NCI-H187 (cell line): ENCODE results near the gene TVP23B.
"Not testable (repeated sequence)": the region's sequence is repeated elsewhere in the genome, so short reads cannot be mapped to it uniquely, and the experiment has no call there.

Source experiments
- DNase-seq, 2 experiments: peaks; one replicate each; lab custom pipeline; 2025; lab: John Stamatoyannopoulos, UW

The TVP23B gene

DNA sequence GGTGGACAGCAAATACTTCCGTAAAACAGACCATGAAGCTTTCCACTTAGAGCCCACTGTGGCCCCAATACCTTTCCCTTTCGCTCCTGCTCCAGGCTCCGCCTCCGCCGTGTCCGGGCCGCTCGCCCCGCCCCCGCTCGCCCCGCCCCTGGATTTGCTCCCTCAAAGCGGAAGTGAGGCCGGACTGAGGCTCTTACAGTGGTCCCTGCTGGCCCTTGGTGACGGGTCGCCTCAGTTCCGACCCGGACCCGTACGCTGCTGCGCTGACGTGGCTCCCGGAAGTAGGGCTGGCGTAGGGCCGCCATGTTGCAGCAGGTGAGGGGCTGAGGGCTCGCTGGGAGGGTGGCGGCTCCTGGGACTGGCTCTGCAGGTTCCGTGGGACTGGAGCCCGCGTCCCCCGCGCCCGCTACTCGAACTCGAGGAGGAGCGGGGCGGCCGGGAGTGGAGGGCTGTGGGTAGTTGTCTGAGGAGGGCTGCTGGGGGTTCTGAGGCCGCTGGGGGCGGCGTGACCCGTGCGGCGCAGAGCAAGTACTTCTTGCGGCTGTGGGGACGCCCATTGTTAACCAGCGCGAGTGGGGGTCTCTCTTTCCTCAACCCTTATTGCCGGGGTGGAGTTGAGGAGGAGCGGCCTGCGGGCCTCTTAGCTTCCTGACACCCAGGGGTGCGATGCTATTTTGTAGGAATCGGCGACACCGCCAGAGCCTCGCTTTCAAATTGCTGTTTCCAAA is at the start of gene TVP23B:
TVP23B (plus strand) TSS at position 193 of the 728 bp plus-strand sequence; CDS start at position 304, 111 bp downstream.
- peak; percentile 54 to 81 for DNase-seq

DNA sequence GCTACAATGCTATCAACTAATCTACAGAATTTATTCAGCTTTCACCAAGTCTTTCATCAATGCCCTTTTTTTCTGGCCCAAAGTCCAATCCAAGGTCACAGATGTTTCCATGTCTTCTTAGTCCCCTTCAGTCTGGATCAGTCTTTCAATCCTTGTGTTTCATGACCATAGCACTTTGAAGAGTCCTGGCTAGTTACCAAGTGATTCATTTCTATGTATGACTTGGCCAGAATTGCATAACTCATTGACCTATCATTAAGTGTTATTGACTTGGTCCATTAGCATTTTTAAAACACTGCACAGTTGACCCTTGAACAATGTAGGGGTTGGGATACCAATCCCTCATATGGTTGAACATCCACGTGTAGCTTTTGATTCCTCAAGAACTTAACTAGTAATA is 48.5 kb upstream of the TVP23B start:
- DNase-seq = not testable (repeated sequence)

DNA sequence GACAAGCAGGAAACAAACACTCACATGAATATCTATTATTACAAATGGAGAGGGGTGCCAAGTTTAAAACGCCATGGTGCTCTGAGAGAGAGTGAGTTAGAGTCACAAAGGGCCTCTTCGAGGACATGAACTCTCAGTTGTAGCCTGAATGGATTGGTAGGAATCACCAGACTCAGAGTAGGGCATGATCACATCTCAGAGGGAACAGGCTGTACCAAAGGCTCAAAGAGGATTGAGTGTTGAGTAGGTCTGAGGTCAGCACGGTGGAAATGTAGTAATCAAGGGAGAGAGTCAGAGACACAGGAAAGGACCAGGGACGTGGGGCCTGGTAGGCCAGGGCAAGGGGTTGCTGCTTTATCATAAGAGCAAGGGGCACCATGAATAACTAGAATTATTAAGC is 47.6 kb upstream of the TVP23B start:
- DNase-seq = not testable (repeated sequence)

DNA sequence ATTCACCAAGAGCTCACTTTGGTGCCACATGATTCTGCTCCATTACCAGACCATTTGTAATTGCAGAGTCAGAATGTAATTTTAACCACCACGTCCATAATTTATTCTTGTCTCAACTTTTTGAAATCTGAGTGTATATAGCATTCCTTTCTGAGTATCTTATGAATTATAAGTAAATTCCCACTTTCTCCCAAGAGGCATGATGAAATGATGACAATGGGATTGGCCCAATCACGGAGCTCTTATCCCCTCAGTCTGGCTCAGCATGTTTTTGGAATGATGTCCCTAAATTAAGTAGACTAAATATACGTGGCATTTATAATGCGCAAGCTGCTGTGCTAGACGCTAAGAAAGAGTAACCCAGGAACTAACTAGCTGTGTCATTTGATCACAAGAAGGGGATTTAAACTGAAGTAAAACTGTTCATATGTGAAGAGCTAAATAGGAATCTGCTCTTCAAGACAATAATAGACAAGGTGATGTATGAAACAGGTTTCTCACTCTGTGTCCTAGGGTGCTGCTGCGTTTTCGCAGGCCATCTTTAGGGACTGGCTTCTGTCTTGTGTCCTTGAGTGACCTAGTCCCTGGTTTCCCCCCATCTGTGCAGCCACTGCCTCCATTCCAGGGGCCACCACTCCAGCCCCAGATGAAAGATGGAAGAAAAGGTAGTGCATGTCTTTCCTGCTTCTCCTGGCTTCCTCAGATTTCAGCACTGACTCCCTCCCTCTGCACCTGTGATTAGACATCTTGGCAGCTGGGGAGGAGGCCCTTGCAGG is 41.2 kb upstream of the TVP23B start:
- DNase-seq = not testable (repeated sequence)

DNA sequence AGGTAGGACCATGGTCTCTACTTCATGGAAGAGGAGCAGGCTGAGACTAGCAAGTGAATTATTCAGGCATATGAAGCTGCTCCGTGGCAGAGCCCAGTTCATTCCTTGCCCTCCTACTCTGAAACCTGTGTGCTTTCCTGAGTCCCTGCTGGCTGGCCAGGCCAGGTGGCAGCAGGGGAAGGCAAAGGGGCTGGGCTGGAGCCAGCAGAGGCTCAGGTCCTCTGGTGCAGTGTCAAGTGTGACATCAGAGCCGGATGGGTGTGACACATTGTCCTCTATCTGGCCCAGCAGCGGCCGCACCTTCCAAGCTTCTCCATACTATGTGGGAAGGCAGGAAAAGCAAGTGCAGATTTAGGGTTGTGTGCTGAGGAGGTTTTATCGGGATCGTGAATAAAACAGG is 39.8 kb upstream of the TVP23B start:
- DNase-seq = not testable (repeated sequence)

DNA sequence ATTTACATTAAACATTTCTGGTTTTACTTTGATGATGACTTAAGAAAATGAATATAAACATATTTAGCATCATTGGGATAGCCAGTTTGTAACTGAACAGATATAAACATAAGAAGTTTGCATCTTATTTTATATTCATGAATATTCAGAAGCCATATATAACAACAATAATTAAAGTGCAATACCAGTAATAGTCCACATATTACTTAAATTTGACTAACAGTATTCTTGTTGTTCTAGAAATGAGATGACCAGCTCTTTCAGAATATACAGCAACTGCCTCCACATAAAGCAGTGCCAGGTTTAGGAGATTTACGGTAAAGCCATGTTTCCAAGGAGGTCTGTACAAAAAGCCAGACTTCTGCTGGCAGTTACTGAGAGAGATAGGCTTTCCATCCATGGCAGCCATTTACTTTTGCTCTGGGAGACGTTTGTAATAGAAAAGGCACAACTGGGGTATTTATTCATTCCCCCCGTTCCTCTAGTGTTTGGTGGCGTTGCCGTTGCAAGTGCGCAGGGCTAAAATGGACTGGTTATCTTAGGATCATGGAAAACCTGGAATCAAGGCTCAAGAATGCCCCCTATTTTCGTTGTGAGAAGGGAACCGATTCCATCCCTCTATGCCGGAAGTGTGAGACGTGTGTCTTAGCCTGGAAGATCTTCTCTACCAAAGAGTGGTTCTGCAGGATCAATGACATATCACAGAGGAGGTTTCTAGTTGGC is 37.1 kb upstream of the TVP23B start, which contains the start of gene FBXW10:
FBXW10 (plus strand) TSS at position 356 of the 723 bp plus-strand sequence; CDS start at position 547, 191 bp downstream.
- DNase-seq = not testable (repeated sequence)

DNA sequence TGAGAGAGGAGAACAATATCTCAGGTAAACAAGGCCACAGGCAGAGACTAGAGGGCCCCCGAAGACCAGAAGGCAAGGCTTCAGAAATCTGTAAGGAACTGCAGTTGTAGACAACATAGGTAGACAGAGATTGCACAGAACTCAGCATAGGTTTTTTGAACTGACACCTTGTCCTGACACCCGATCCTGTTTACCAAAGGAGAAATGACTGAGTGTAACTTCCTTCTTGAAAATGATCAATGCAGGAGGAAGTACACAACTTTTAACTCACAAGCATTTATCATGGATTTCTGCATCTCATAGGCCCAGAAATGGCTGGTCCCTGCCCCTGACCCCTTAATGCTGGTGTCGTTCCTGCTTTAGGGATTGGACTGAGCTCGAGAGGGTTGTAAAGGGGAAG is 36.3 kb upstream of the TVP23B start:
- not testable (repeated sequence) for DNase-seq

DNA sequence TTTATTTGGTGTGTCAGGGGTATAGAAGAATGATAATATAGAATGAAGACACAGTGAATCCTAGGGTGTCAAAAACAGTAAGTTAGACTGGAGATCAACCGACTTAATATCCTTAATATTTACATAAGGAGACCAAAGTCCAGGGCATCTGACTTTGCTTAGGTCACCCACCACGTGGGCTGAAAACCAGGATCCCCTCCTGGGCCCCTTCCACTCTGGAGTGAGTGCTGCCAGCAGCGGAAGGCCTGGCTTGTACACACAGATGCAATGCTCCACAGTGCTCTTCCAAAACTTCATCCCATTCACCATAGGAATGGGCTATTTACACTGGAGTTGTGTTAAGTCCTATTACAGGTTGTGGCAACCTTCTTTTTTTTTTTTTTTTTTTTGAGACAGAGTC is 34.4 kb upstream of the TVP23B start:
- DNase-seq = not testable (repeated sequence)

DNA sequence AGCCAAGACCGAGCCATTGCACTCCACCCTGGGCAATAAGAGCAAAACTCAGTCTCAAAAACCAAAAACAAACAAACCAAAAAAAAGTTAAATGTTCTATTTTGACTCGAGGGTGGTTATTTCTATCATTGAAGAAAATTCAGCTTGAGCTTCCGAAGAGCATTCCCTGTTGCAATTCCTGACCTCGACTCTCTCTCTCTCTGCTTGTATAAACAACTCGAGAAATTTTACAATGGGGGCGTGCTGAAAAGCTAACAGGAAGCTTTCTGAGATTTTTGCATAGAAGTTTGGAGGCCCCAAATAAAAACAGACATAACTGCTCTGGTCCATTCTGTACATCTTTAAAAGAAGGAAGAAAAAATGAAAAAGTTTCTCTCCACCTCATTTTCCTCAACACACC is 33.5 kb upstream of the TVP23B start:
- not testable (repeated sequence) for DNase-seq

DNA sequence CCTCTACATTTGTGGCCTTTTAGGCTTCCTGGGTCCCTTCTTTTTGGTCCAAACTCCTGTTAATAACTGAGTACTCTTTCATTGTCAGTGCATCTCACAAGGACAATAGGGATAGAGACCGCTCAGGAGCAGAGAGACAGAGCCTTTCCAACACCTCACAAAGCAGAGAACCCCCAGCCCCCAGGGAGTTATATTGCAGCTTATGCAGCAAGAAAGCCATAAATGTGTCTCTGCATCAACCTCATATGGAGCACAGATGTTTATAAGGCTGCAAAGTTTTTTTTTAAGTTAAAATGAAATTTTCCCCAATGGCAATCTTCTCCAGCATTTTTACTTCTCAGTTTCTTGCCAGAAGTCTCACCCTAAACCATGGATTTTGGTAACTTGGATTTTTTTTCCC is 30.7 kb upstream of the TVP23B start:
- not testable (repeated sequence) for DNase-seq

DNA sequence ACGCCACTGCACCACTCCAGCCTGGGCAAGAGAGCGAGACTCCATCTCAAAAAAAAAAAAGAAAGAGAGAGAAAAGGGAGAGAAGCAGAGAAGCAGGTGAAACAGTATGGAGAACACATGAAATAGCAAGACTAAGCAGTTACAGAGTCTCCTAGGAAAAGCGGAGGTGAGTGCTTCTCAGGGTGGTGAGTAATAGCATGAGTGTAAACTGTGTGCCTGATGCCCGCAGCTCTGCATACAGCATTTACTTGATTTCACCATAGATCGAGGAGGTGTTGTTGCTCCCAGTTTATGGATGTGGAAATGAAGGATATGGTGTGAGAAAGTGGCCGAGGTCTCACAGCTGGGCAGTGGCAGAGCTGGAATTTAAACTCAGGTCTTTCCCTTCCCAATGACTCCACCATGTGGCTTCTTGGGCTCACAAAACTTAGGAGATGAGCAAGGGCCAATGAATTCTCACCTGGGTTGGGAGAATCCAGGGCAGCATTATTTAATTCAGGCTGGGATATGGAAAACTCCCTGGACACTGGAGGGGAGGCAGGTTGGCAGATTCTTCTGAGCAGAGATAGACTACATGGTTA is 27.1 kb upstream of the TVP23B start:
- DNase-seq = not testable (repeated sequence)

DNA sequence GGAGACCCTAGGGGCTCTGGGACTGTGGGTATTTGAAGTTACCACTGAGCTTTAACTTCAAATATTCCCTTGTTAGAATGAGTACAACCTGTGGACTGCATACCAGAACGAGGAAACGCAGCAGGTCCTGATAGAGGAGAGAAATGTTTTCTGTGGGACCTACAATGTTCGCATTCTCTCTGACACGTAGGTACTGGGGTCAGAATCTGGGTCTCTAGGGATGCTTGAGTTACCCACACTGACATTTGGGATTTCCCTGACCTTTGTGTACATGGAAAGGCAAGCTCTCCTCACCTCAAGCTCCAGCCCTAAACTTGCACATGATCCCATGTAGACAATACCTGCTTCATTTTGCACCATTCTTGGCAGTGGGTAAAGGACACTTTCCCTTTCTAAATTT is 25.0 kb upstream of the TVP23B start:
- not testable (repeated sequence) for DNase-seq

DNA sequence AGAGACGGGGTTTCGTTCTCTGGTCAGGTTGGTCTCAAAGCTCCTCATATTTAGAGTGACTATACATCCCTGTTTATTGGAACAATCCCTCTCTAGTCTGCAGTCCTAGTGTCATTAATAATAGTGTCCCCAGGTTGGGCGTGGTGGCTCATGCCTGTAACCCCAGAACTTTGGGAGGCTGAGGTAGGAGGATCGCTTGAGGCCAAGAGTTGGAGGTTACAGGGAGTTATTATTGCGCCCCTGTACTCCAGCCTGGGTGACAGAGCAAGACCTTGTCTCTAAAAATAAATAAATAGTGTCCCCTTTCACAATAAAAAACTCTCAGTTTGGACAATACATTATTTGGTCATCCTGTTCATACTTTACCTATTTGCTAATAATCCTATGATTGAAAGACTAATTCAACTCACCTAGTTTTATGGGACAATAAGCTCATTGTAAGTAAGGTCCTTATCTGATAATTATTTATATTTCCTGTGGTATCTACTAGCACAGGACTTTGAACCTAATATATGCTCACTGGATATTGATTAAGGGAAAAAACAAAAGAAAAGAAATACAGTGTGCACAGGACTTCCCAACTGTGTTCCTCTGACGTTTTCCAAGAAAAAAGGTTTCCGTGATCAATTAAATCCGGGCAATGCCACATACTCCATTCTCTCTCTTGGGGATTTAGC is 23.5 kb upstream of the TVP23B start:
- not testable (repeated sequence) for DNase-seq

DNA sequence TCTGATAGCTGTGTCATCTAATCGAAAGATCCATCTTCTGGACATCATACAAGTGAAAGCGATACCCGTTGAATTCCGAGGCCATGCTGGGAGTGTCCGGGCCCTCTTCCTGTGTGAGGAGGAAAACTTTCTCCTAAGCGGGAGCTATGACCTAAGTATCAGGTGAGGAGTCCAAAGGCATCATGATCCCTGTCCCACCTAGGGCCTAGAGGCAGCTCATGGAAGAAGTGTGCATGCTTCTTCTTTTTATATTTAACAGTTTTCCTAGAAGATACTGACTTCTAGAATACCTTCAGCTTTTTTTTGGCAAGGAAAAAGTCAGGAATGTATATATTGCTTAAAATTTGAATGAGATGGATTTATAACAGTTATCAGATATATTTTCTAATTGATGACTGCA is 22.6 kb upstream of the TVP23B start:
- DNase-seq = not testable (repeated sequence)

DNA sequence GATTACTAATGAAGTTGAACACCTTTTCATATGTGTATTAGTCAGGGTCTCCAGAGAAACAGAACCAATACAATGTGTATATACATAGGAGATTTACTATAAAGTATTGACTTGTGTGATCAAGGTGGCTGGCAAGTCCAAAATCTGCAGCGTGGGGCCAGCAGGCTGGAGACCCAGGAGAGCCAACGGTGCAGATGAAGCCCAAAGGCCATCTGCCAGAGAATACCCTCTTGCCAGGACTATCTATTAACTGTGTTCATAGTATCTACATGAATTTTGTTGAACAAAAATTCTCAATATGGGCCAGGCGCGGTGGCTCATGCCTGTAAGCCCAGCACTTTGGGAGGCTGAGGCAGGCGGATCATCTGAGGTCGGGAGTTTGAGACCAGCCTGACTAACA is 20.8 kb upstream of the TVP23B start:
- not testable (repeated sequence) for DNase-seq

DNA sequence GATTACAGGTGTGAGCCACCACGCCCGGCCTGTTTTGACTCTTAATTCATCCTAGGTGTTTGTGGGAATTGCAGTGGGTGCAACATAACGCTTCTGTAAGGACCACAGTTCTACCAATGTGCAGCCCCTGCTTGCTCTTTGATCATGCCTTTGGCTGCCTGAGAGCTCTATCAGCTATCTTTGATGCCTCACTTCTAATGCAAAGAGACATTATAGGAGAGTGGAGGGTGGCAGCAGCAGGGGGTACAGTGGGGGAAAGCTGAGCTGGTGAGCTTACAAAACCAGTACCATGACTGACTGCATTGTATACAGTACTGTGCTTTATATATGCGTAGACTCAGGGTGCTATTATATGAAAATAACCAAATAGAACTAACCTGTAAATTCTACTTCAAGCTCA is 10.4 kb upstream of the TVP23B start:
- not testable (repeated sequence) for DNase-seq

DNA sequence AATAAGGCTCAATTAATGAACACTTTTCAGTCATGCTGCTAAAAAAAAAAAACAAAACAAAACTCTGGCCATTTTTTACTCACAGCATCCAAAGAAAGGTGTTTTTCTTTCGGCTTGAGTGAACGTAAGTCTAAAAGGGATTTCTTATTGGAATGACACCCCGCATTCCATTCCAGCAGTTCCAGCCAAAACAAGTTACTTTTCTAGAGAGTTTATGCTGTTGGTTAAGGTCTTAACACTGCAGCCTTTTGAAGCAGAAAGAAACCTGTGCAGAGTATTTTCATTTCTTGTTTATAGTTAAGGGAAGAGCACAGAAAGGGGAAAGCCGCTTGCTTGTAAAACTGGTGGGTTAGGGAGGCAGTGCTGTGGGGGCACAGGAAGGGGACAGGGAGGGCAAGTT is 9.9 kb upstream of the TVP23B start:
- DNase-seq = not testable (repeated sequence)

DNA sequence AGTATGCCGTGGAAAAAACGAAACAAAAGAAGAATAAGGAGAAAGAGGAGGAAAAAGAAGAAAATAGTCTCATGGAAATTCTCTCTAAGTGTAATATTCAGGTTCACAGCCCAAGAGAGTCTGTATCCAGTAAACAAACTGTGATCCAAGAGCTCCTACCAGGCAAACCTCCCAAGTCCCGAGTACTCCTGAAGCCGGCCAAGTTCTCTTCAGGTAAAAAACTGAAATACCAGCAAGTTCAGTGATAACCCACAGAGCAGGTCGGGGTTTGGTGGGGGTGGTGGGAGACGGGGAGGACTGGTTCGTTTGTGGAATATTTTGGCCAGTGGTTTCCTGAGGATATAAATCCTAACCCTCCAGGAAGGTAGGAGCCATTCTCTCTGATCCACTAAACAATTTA is 8.5 kb upstream of the TVP23B start:
- no peak for DNase-seq

DNA sequence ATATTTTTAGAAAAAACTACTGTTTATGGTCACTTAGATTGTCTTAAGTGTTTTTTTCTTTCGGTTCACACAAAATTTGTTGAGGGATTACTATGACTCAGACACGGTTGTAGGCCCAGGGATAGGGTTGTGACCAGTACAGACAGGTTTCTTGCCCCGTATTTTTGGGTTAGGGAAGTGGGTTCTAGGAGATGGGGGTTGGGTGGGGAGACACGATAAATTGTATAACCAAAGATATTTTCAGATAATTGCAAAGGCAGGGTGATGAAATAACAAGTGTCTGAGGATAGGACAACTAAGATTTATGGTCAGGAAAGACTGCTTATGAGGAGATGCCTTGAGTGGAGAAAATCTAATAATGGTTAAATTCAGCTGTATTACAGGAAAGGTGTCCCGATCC is 822 bp downstream of the TVP23B start:
- not testable (repeated sequence) for DNase-seq

DNA sequence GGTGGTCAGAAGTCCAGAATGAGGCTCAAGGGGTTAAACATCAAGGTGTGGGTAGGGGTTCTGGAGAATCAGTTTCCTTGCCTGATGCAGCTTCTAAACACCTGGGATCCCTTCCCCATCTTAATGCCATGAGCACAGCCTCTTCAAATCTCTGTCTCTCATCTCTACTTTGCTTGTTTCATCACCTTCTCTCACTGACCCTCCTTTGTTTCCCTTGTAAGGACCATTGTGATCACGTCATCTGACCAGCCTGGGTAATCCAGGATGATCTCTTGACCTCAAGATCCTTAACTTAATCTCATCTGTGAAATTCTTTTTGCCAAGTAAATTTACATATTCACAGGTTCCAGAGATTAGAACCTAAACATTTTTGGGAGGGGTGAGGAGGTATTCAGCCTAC is 5.0 kb downstream of the TVP23B start:
- not testable (repeated sequence) for DNase-seq

DNA sequence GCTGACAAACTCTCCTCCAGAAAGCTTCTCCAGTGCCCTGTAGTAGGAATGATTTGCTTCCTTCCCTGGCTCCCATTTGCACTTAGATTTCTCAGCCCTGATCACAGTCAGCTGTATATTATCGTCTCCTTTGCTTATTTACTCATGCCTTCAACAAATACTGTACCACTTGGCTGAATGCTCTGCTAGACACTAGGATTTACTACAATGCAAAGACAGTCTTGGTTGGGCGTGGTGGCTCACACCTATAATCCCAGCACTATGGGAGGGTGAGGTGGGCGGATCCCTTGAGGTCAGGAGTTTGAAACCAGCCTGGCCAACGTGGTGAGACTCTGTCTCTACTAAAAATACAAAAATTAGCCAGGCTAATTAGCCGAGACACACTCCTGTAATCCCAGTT is 5.9 kb downstream of the TVP23B start:
- DNase-seq = not testable (repeated sequence)
